HG02970 (cell line): ENCODE data around the gene SPTY2D1.
"Not testable (repeated sequence)": the region's sequence is repeated elsewhere in the genome, so short reads cannot be mapped to it uniquely, and the experiment has no call there.

ENCODE experiments used
- ATAC-seq: cut with Tn5 transposase; IDR thresholded peaks from one replicate; pipeline ENCODE4 v1.9.1; 2021; ENCODE audit warnings: mild to moderate bottlenecking, moderate library complexity, moderate number of reproducible peaks; ENCODE audit not compliant: unreplicated experiment, low FRiP score

Gene SPTY2D1

GRCh38 chr11:18623707-18624106 is 10.4 kb downstream of the SPTY2D1 start:
- no peak for ATAC-seq

- no peak for ATAC-seq
These were observed 15.7 kb downstream of the SPTY2D1 start for GRCh38 chr11:18618342-18619025.

- ATAC-seq, result no peak
These were observed 16.3 kb downstream of the SPTY2D1 start for GRCh38 chr11:18617688-18618341.

DNA sequence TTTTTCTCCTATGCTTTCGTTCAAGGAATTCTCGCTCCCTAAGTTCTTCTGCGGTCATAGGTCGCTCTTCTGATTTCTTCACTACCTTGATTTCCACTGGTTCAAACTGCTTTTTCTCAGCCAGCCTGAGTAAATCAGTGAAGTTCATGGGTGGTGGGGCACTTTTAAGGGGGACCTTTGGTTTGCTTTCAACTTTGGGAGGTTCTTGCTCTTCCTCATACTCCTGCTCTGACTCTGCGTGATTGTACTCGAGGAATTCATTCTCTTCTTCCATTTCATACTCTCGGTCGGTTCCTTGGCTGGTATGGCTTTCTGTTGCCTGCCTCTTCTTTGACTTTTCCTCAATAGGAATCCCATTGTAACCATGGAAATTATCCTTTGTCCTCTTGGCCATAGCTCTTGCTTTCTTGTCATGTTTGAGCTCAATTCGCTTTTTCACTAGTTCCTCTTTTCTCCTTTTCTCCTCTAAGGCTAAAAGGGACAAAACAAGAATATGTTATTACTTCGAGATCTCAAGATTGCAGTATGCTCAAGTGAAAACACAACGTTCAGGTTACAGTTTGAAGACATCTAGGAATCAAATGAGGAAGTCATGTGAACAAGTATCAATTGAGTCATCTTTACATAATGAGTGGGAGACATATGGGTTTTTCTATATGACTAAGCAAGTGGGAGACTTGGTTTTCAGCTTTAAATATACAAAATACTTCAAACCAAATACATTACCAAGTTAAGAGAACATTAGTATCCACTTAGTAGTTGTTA is 18.3 kb downstream of the SPTY2D1 start:
- peak; percentile 62 for ATAC-seq

DNA sequence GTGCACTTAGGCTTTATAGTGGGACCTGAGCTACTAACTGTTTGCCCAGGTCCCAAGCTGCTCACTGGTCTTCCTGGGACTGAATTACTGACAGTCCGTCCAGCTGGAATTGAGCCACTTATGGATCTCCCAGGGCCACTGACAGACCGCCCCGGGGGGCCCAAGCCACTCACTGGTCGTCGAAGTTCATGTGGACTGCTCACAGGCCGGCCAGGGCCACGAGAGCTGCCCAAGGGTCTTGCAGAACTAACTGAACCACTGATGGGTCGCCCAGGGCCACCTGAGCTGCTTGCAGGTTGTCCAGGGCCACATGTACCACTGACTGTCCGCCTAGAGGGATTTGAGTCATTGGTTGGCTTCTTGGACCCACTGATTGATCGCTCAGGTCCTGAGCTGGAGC is 19.5 kb downstream of the SPTY2D1 start:
- no peak for ATAC-seq

GRCh38 chr11:18612394-18612793 is 21.7 kb downstream of the SPTY2D1 start:
- no peak for ATAC-seq

GRCh38 chr11:18611196-18611595 is 22.9 kb downstream of the SPTY2D1 start:
- ATAC-seq, result no peak

GRCh38 chr11:18608376-18608775 is 25.8 kb downstream of the SPTY2D1 start:
- no peak for ATAC-seq

DNA sequence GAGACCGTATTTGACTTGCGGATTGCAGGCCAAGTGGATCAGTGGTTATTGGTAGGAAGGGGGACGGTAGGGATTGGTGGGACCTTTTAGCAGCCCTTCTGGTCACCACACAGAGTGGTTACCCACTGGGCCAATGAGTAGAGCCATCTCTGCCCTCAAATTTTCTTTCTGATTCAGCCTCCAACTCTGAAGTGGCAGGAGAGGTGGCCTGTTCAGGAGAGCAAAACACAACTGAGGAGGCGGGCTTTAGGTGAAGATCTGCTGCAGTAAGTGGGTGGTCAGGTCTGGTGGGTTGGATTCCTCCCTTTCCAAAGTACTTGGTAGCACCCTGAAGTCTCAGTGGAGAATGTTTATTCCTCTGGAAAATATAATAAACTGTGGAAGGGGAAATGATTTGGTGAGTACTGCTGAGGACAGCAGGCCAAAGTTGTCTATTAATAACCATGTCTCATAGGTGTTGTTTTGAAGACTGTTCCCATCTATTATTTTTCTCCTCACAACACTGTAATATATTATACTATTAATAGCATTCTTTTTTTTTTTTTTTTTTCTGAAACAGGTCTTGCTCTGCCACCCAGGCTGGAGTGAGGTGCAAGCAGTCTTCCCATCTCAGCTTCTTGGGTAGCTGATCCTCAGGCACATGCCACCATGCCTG is 33.1 kb downstream of the SPTY2D1 start:
- ATAC-seq, result no peak

DNA sequence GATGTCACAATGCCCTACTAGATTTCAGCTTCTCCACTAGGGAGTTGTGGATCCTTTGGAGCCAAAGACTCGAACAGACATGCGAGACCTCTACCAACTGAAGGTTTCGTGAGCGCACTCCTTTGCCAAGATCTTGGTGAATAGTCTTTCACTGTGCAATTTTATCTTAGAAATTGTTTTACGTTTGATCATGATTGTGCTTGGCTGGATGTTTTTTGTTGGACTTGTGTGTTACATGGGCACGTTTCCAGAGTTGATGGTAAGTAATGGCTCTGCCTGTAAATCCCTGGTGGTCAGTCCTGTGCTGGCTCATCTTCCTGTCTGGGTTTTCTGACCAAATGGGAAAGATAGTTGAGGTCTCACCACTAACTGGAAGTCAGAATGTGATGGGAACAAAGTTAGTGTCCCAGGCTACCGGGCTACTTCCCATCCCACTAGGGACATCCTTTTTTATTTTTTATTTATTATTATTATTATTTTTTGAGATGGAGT is 34.4 kb downstream of the SPTY2D1 start, which contains the start of gene MISFA:
Gene MISFA (plus strand): TSS at position 51 of the 492 bp plus-strand sequence. CDS start 140 bp downstream, at position 191.
- no peak for ATAC-seq

DNA sequence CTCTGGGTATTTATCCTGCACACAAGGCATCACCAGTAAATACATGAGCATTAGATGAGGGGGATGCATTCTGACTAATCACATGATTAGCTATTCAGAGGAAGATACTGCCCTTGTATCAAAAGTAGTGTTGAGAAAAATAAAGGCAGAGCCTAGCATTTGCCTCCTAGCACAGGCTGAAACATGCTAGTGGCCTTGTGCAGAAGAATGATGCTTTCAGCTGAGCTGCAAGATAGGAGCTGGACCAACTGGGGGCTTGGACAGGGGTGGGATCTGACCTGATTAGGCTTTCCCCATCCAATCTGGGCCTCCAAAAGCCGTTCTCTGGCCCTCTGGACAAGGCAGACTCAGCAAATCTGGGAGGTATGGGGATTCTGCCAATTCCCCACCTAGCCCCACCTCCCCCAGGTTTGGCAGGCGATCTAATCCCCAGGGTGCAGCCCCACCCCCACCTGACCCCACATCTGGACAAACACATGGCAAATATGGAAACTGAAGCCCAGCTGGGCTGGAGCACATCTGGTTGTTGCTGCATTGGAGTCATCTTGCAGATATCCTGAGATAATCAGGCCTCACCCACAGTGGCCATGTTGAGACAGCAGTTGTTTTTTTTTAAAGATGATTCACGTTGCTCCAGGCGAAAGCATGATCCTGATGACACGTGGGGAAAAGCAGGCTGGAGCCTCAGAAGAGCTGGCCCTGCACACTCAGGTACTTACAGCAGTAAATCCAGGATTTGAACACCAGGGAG is 39.0 kb downstream of the SPTY2D1 start:
- no peak for ATAC-seq

DNA sequence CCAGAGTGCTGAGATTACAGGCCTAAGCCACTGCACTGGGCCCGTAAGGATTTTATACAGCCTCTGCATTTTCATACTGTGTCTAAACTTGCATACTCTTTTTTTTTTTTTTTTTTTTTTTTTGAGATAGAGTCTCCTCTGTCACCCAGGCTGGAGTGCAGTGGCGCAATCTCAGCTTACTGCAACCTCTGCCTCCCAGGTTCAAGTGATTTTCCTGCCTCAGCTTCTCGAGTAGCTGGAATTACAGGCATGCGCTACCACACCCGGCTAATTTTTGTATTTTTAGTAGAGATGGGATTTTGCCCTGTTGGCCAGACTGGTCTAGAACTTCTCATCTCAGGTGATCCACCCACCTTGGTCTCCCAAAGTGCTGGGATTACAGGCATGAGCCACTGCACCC is 40.1 kb downstream of the SPTY2D1 start:
- not testable (repeated sequence) for ATAC-seq

GRCh38 chr11:18590571-18590970 is 43.6 kb downstream of the SPTY2D1 start:
- ATAC-seq, result no peak

DNA sequence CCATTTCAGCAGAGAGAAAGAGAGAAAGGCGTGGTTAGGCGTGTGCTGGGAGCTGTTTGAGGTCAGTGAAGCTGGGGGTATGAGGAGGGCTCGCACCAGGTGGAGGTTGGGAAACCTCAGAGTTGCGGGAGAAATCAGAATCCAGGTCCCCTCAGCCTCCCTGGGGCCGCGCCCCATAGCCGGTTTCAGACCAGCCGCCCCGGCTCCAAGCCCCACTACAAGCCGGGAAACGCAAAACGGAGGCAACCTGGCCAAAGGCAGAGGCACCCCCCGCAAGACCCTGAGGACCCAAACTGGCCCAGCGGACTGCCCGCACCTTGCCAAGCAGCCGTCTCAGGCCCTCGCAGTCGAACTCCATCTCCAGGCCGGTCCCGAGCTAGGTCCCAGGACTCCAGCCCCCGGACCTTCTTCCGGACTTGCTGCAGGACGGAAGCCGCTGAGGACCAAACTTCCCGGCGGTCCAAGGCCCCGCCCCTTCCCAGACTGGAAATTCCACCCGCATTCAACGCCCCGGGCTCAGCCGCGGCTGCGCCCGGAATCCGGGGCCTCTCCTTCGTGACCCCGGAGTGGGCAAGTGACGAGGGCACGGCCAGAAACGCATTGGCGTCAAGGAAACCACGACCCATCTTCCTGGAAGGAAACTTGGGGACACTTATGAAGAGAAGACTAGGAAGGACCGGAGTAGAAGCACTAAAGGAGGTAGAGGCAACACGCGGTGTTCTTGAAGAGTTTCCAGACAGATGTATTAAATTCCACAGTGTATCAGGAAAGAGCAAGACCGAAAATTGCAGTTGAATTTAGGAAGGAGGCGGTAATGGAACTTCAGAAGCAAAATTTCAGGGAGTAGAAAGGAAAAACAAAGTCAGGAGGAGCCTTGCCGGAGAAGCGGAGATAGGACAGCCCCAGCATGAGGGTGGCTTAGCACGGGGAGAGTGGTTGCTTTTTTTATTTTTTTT is 45.6 kb downstream of the SPTY2D1 start, which contains the start of gene UEVLD:
Gene UEVLD (minus strand): TSS at position 438 of the 956 bp plus-strand sequence. CDS start 80 bp downstream, at position 358.
- peak; percentile 49 for ATAC-seq

- ATAC-seq, result no peak
These were observed 52.3 kb downstream of the SPTY2D1 start for GRCh38 chr11:18581825-18582224.

DNA sequence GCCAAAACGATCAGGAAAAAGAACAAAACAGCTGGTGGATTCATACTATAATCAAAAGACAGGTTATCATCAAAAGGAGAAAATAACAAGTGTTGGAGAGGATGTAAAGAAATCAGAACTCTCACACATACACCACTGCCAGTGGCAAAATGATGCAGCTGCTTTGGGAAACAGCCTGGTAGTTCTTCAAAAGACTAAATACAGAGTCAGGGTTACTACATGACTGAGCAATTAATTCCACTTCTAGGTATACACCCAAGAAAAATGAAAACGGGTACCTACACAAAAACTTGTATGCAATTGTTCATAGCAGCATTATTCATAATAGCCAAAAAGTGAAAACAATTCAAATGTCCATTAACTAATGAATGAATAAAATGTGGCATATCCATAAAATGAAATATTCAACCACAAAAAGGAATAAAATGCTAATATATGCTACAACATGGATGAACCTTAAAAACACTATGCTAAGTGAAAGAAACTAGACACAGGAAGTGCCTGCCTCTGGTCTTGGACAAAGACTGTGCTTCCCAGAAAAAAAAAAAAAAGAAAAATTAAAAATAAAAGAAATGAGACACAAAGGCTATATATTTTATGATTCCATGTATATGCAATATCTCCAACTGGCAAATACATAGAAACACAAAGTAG is 53.9 kb downstream of the SPTY2D1 start:
- ATAC-seq, result no peak

DNA sequence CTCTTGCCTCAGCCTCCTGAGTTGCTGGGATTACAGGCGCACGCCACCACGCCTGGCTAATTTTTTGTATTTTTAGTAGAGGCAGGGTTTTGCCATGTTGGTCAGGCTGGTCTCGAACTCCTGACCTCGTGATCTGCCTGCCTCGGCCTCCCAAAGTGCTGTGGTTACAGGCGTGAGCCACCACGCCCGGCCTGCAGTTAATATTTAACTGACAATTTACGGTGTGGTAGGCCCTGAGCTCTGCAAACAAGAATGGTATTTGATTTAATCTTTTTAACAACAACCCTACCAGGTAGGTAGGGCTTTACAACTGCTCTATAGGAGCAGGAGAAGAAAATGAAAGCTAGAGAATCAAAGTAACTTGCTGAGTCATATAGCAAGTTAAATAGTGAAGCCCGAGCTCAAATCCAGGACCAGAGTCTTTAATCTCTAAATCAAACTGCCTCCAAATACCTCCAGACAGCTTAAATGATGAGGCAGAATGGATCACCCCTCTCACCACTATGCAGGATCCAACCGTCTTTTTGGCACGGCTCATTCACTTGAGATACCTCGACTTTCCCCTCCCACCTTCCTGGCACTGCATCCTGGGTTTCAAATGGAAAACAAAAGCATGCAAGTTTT is 55.1 kb downstream of the SPTY2D1 start:
- no peak for ATAC-seq

DNA sequence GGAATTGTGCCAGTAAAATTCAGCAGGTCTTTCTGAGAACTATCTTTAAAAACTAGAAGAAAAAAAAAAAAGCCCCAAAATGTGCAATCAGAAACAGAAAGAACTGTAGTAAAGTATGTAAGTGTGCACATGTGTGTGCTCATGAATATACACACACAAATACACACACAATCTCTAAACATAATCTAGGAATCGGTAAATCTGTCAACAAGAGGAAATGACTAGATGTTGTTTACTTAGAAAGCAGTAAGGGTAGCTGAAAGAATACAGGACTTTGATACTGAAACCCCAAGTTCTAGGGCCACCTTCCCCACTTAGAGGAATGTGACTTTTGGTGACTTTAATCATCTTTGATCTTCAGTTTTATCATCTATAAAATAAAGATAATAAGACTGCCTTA is 58.8 kb downstream of the SPTY2D1 start:
- no peak for ATAC-seq
